NOMO-1 treated with DMSO at 0.1 percent for 48 hours (cell line): ENCODE results near the gene RNF224.
"Not testable (repeated sequence)": the region's sequence is repeated elsewhere in the genome, so short reads cannot be mapped to it uniquely, and the experiment has no call there.

Source experiments
- DNase-seq: peaks from one replicate; lab custom pipeline; 2025; ENCODE audit not compliant: unreplicated experiment; lab: John Stamatoyannopoulos, UW

The RNF224 gene

DNA sequence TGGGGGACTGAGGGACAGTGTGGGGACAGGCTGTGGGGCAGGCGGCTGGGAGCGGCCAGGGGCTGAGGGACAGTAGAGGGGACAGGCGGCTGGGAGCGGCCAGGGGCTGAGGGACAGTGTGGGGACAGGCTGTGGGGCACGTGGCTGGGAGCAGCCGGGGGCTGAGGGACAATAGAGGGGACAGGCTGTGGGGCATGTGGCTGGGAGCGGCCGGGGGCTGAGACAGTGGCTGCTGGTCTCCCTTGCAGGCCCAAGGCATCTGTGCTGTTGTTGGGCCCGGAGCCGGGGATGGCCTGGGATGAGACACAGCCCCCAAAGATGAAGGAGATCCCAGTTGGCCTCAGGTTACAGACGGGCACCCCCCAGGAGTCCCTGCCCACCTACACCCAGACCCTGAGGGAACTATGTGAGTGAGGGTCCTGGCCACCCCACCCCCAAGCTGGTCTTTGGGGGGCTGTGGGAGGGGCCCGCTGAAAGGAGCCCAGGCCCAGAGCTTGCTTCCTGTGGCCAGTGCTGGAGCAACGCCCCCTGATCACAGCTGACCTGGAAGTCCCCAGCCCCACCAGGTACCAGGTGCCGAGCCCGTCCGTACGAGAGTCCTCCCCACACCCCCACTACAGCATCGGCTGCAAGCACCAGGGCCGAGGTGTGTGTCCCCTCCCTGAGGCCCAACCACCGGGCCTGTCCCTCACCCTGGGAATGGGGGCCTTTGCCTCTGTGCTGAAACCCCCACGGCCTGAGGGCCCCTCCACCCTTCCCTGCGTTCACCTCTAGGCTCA, 24.4 kb downstream of the RNF224 start:
- DNase-seq: no peak

DNA sequence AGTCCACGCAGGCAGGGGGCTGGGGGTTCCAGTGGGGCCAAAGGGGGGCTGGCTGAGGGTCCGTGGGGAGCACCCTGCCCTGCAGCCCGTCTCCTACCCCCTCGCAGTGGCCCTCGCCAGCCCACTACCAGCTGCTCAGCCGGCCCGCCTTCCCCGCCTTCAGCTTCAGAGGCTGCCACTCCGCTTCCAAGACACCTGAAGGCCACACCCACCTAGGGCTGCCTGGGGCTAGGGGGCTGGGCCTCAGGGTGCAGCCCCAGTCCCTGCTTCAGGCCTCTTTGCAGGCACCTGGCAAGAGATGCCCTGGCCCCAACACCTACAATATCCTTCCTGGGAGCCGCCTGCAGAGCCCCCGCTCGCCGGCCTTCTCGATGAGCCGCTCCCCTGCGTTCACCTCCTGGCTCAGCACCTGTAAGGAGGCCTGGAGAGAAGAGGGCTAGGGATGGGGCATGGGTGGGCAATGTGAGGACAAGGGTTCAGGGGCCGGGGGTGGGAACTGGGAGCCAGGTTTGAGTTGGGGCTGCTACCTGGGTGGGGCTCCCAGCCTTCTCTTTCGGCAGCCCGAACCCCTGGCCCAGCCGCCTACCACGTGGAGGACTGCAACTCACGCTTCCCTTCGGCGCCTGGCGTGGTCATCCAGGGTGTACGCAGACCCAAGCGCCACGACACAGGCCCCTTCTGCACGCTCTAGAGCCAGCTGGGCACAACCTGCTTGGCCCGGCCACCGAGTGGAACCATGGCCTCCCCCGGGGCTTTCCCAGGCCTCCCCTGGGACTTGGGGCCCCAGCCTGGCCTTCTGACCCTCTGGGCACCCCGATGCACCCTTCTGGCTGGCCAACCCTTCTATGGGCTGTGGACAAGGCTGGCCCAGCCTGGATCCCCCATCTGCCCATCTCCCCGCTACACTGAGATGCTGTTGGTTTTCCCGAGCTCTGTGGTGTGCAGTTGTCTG, 25.5 kb downstream of the RNF224 start:
- no peak for DNase-seq

DNA sequence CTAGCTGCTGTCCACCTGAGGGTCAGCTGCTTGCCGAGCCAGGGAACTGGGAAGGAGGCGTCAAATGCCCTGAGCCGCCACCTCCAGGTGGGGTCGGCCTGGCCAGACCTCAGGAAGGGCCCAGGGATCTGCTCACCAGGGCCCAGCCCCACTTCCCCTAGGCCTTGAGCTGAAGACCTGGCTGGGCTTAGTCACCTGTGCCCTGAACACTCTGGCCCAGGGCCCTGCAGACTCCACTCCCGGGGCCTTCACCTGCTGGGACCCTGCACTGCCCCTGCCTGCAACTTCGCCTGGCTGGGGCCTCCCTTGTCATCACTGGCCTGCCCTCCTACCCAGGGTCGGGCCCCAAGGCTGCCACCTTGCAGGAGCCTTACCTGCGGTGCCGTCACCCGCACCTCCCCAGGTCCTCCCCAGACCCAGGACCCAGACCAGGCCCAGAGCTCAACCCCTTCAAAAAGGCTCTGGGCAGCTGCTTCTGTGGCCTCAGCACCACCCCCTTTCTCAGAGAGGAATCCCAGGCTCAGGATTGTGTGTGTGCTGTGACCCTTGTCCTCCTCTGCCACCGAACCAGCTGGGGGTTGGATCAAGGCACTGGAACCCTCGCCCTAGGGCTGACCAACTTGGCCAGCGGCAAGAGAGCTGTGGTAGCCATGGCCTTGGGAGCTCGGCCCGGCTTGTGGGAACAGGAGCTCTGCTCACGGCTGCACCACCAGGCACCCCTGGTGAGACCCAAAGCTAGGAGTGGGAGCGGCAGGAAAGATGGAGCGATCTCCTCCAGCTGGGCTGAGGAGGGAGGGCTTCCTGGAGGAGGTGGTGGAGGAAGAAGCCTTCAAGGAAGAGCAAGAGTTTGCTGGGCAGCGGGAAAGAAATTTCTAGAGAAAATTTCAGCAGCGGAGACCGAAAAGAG, 26.7 kb downstream of the RNF224 start:
- no peak for DNase-seq

DNA sequence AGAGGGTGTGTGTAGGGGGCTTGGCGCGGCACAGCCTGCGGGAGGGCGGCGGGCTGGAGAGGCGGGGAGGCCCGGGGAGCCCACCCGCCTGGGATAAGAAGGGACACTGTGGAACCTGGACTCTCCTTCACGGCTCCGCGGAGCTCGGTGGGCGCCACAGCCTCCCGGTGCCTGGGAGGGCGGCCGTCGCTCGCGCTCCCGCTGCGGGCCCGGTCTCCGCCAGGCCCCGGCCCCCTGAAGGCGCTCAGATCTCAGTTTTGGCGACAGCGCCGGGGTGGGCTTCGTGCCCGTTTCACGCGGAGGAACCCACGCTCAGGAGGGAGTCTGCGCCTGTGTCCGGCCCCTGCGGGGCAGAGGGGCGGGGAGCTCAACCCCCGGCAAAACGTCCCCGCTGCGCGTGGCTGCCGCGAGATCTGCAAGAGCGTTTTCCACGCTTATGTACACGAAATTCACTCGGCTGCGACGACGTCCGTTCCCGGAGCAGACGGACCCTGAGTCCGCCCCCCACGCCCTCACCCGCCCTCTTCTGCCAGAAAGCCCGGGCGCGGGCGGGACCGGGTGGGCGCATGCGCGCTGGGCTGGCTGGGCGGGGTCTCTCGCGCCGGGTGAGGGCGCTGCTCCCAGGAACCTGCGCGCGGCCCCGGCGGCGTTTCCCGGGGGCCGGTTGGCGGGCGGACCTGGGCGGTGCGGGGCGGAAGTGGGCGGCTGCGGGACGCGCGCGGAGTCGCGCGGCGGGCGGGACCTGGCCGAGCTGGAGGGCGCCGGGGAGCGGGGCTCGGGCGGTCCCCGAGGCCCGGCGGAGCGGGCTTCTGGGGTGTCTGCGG, 27.5 kb downstream of the RNF224 start, which contains the start of gene NELFB:
NELFB (plus strand) TSS at position 704 of the 824 bp plus-strand sequence.
- DNase-seq: peak; percentile 86

DNA sequence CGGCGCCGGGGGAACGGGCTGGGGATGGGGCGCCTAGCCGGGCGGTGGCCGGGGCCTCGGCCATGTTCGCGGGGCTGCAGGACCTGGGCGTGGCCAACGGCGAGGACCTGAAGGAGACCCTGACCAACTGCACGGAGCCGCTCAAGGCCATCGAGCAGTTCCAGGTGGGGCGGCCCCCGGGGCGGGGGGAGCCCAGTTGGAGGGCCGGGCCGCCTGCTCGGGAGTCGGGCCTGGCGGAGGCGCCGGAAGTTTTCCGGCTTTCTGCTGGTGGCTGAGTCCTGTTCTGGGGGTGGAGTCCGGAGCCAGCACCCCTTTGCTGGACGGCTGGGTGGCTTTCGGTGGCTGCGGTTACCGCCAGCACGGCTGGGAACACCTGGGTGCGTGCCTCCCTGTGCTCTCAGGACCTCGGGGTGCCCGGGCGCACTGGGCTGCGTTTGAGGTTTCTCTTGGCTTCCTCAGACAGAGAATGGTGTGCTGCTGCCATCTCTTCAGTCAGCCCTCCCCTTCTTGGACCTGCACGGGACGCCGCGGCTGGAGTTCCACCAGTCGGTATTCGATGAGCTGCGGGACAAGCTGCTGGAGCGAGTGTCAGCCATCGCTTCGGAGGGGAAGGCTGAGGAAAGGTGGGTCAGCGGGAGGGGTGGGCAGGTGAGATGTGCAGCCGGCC, 28.3 kb downstream of the RNF224 start:
- peak; percentile 46 for DNase-seq

DNA sequence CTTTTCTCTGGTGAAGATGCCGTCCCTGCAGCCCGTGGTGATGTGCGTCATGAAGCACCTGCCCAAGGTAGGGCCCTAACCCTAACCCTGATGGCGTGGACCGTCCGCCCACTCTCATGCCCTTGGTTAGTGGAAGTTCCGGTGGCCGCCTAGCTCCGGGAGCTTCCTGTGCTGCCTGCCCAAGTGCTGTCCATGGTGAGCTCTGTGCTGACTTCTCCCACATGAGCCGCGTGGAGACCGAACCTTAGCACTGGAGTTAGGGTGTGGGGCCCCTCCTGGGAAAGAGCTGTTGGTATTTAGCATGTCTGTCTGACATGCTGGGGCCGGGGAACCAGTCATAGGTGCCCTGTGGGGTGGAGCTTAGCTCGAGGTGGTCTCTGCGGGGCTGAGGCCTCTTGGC, 29.1 kb downstream of the RNF224 start:
- no peak for DNase-seq

DNA sequence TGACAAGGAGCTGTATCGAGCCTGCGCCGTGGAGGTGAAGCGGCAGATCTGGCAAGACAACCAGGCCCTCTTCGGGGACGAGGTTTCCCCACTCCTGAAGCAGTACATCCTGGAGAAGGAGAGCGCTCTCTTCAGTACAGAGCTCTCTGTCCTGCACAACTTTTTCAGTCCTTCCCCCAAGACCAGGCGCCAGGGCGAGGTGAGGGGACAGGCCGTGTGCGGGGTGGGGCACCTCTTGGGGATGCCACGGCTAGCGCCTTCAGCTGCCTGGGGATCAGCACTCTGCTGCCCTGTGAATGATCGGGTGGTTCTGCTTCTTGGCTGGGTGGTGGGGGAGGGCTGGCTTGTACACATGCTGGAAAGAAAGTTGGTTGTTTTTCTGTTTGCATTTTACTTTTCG, 29.6 kb downstream of the RNF224 start:
- DNase-seq: no peak

DNA sequence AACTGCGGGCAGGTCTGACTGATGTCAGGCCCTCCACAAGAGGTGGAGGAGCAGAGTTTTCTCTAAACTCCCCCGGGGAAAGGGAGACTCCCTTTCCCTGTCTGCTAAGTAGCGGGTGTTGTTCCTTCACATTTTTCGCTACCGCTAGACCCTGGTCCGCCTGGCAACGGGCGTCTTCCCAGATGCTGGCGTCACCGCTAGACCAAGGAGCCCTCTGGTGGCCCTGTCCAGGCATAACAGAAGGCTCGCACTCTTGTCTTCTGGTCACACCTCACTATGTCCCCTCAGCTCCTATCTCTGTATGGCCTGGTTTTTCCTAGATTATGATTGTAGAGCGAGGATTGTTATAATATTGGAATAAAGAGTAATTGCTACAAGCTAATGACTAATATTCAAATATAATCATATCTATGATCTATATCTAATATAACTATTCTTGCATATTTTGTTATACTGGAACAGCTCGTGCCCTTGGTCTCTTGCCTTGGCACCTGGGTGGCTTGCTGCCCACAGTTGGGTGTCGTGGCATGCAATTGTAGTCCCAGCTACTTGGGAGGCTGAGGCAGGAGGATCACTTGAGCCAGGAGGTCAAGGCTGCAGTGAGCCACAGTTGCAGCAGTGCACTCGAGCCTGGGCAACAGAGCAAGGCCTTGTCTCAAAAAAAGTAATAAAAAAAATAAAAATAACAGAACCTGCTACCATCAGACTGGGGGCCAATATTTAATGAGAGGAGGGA, 35.0 kb downstream of the RNF224 start:
- not testable (repeated sequence) for DNase-seq

DNA sequence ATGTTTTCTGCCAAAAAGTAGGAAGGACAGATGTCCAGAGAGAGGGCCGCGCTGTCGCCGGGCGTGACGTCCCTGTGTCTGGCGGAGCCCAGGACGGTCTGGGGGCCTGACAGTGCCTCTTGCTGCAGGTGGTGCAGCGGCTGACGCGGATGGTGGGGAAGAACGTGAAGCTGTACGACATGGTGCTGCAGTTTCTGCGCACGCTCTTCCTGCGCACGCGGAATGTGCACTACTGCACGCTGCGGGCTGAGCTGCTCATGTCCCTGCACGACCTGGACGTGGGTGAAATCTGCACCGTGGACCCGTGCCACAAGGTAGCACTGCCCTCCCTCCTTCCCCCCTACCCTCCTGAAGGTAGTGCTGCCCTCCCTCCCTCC, 35.6 kb downstream of the RNF224 start:
- DNase-seq: no peak

DNA sequence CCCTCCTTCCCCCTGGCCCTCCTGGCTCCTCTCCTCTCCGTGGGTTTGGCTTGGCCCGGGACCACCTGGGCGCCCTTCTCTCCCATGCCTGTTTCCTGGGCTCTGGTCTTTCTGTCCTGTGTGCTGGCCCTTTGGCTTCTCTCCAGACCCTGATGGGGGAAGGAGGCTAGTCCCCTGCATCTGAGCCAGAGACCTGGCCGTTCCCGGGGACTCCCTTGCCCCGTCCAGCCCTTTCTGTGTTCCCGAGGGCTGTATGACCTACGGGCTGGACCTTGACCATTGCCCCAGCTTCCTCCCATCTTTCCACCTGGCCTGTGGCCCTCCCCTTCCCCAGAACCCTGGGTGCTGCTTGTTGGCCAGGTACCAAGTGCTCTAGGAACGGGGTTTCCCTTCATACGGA, 36.2 kb downstream of the RNF224 start:
- no peak for DNase-seq

DNA sequence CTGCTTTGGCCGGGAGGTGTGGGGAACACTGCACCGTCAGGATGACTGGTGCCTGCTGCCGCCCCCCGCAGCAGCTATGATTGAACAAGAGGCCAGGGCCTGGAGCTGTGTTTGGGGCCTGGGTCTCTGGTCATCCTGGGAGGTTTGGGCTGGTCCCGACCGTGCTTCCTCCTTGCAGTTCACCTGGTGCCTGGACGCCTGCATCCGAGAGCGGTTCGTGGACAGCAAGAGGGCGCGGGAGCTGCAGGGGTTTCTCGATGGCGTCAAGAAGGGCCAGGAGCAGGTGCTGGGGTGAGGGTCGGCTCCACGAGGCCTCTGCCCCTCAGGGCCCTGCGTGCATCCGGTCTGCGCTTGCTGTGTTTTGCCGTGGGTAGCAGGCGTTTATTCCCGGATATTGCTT, 36.8 kb downstream of the RNF224 start:
- DNase-seq: no peak

DNA sequence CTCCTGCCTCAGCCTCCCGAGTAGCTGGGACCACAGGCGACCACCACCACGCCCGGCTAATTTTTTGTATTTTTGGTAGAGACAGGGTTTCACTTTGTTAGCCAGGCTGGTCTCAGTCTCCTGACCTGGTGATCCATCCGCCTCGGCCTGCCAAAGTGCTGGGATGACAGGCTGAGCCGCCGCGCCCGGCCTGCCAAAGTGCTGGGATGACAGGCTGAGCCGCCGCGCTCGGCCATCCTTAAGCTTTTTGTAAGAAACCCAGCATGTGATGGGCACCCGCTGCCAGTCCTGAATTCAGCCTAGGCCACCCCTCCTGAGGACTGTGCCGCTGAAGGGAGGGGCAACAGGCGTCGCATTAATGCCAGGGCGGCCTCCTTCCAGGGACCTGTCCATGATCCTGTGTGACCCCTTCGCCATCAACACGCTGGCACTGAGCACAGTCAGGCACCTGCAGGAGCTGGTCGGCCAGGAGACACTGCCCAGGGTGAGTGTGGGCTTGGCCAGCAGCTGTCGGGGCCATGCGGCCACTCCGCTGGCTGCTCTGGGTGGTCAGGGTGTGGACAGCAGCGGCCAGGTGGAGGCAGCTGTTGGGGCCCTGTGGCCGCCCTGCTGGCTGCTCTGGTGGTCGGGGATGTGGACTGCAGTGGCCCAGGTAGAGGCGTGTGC, 38.3 kb downstream of the RNF224 start:
- DNase-seq: no peak

DNA sequence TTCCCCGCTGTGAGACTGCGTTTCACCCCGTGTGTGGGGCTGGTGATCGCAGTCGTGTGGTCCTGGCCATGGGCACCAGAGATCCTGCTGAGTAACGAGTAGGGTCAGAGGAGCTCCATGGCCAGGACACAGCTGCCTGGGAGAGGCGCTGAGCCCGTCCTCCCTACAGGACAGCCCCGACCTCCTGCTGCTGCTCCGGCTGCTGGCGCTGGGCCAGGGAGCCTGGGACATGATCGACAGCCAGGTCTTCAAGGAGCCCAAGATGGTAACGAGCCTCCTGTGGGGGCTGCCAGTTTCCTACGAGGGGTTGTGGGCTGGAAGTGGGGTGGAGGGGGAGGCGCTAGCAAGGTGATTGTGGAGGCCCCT, 38.8 kb downstream of the RNF224 start:
- no peak for DNase-seq

DNA sequence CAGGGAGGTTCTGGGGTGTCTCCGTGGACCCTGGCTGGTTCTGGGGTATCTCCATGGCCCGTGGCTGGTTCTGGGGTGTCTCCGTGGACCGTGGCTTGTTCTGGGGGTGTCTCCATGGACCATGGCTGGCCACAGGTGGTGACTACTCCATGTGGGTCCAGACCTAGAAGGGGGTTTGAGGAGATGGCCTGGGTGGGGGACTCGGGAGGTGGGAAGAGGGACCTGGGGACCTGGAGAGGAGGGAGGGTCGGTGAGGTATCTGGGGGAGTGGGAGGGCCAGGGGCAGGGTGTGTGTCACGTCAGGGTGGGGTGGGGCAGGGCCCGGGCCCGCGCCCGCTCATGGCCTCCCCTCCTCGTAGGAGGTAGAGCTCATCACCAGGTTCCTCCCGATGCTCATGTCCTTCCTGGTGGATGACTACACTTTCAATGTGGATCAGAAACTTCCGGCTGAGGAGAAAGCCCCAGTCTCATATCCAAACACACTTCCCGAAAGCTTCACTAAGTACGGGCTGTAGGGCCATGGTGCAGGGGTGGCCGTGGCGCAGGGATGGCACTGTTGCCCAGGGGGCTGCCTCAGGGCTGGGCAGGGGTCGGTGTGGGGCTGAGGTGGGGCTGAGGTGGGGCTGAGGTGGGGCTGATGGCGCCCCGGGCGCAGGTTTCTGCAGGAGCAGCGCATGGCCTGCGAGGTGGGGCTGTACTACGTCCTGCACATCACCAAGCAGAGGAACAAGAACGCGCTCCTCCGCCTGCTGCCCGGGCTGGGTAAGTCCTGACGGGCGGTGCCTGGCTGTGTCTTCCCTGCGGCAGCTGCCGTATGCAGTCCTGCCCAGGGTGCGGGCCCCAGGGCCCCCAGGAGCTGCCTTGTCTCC, 39.5 kb downstream of the RNF224 start:
- DNase-seq: no peak

DNA sequence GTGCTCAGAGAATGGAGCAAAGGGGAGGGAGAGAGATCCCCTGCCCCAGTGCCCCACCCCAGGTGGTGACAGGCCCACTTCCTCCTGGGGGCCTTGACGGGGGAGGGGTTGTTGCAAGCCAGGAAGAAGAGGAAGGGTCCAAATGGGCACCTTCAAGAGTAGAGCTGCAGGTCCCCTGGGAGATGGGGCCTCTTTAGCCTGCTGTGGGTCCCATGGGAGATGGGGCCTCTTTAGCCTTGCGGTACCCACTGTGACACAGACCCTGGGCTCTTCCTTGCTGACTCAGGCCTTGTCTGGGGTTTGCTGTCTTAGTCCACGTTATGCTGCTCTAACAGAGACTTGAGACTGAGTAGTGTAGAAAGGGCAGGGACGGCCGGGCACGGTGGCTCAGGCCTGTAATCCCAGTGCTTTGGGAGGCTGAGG, 40.6 kb downstream of the RNF224 start:
- no peak for DNase-seq

DNA sequence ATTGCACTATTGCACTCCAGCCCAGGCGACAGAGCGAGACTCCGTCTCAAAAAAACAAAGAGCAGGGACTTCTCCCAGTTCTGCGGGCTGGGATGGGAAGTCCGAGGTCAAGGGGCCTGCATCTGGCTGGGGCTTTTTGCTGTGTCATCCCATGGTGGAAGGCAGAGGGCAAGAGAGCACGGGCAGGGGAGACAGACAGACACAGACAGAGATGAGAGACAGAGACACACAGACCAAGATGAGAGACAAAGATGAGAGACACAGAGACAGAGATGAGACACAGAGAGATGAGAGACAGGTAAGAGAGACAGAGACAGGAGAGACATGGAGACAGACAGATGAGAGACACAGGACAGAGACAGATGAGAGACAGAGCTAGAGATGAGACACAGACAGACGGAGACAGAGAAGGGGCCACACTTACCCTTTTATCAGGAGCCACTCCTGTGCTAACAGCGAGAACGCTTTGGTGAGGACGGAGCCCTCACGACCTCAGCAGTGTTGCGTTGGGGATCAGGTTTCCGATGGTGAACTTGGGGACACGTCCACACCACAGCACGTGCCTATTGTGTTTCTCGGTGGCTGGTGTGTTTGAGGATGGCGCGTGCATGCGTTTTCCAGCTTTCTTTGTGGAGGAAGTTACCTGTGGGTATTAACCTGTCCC, 41.4 kb downstream of the RNF224 start:
- DNase-seq: no peak

DNA sequence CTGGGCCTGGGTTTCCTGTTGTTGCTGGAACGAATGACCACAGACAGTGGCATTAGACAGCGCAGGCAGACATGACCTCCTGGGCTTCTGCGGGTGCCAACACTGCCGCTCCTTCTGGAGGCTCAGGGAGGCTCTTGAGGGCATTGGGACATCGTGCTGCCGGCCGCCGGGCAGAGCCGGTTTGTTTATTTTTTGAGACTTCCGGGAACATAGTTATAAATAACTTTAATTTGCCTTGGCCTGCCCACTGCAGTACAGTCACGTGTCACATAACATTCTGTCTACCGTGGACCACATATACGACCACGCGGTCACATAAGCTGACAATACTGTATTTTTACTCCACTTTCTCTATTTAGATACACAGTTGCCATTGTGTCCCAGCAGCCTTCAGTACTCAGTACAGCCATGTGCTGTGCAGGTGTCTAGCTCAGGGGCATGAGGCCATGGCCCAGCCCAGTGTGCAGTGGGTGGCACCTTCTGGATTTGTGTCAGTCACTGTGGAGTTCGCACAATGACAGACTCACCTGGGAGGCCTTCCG, 42.0 kb downstream of the RNF224 start:
- DNase-seq: peak; percentile 94
